Lung (tissue), 12 donors: ENCODE results near the gene AREL1. TPM values are rescaled to one million over a fixed set of nuclear protein-coding genes. Genes with fewer than 3 reads are reported as not detected.

ENCODE experiments used
- ATAC-seq: fragments of 200-7000 bp; cut with Tn5 transposase; one replicate; pipeline ENCODE4 v1.9.1; 2020; ENCODE audit warnings: moderate number of reproducible peaks; ENCODE audit not compliant: insufficient read depth, low FRiP score
- DNase-seq, 3 donors: peaks; one replicate each; pipeline ENCODE4 v3.0.0-alpha.2; 2013 to 2017
- H3K27ac ChIP-seq, 2 donors: one replicate each; pipeline ENCODE4 v1.5.1; 2013; ENCODE audit warnings: mild to moderate bottlenecking in 2 of 2, moderate library complexity in 2 of 2, control low read depth in 1 of 2, inconsistent platforms in 1 of 2, low read depth in 1 of 2, low read length in 1 of 2
- H3K27me3 ChIP-seq, 3 donors: one replicate each; pipeline ENCODE4 v1.5.1; 2013; ENCODE audit warnings: low read length in 2 of 3; ENCODE audit not compliant: control insufficient read depth in 3 of 3, insufficient read depth in 3 of 3
- H3K36me3 ChIP-seq, 4 donors: one replicate each; pipeline ENCODE4 v1.5.1; 2013; ENCODE audit warnings: low read length in 4 of 4, mild to moderate bottlenecking in 1 of 4, moderate library complexity in 1 of 4; ENCODE audit not compliant: control insufficient read depth in 4 of 4, insufficient read depth in 4 of 4
- H3K4me1 ChIP-seq, 5 donors: one replicate each; pipeline ENCODE4 v1.5.1; 2013; ENCODE audit warnings: low read length in 5 of 5, mild to moderate bottlenecking in 2 of 5, moderate library complexity in 1 of 5; ENCODE audit not compliant: control insufficient read depth in 5 of 5, insufficient read depth in 5 of 5
- H3K4me3 ChIP-seq: one replicate; pipeline ENCODE4 v1.5.1; 2013; ENCODE audit warnings: mild to moderate bottlenecking, control low read depth, moderate library complexity
- H3K9ac ChIP-seq, 2 donors: one replicate each; pipeline ENCODE4 v1.5.1; 2013; ENCODE audit warnings: low read length in 2 of 2, control low read depth in 1 of 2; ENCODE audit not compliant: insufficient read depth in 1 of 2
- H3K9me3 ChIP-seq, 4 donors: one replicate each; pipeline ENCODE4 v1.5.1; 2013; ENCODE audit warnings: low read length in 3 of 4, mild to moderate bottlenecking in 1 of 4, moderate library complexity in 1 of 4; ENCODE audit not compliant: control insufficient read depth in 4 of 4, insufficient read depth in 3 of 4
- CTCF ChIP-seq: IDR thresholded peaks from 2 replicates; pipeline ENCODE4 v1.5.1; 2012; ENCODE audit warnings: mild to moderate bottlenecking; ENCODE audit errors: control extremely low read depth, extremely low read depth
- WGBS, 2 donors: extraction: QIAGEN DNeasy Blood & Tissue Kit; methylation state at CpG; one replicate each; pipeline ENCODE4 v1.1.7; 2013; 5-methylcytosine and 5-hydroxymethylcytosine counted together
- polyA plus RNA-seq, 2 donors: library from polyadenylated mRNA; stranded (reverse); fragments of 200-250 nt; gene quantifications; one replicate each; pipeline ENCODE4 v1.2.1, GENCODE V29; 2013
- total RNA-seq, 2 donors: library from RNA; depleted of rRNA in 1 of 2; stranded (reverse); fragments of >200 nt in 1 of 2; gene quantifications; one replicate each; pipeline ENCODE4 v1.2.1, GENCODE V29; 2014 to 2021
- donor health status: control.
- donor health status: control.
- donor health status: Bipolar disorder and iron deficiency.
- donor health status: healthy.
- donor health status: DM: yes; HTN: yes; CAD: no.

The AREL1 gene
- total and polyA plus RNA-seq, 4 donors, result 10.5 to 41.6 (median 23.8) TPM

- no peak for ATAC-seq
- WGBS, 2 donors, result 65 to 69% methylated on average over 2 of the region's 2 CpGs
- no peak for DNase-seq
These were observed 8.2 kb downstream of the AREL1 start for GRCh38 chr14:74704656-74705055.

GRCh38 chr14:74703043-74703442, 9.8 kb downstream of the AREL1 start:
- Histone ChIP-seq H3K4me1 (peaks cover 0 to 14% (median 1%) of the 10 kb centered on the region in 5 donors), H3K9ac (no peak overlapping the region), H3K27ac (no peak overlapping the region), H3K4me3 (no peak overlapping the region), H3K36me3 (peaks cover 0 to 2% (median 0%) of the 10 kb centered on the region in 4 donors), H3K9me3 (peaks cover 0 to 4% (median 1%) of the 10 kb centered on the region in 4 donors), H3K27me3 (no peaks in the 10 kb centered on the region)
- no peak for DNase-seq
- no peak for TF ChIP-seq CTCF
- WGBS, 2 donors, result 95 to 97% methylated on average over 3 of the region's 3 CpGs
- no peak for ATAC-seq

More at GRCh38 chr14:74704656-74705055, 8.2 kb downstream of the AREL1 start:
- Histone ChIP-seq H3K9ac (no peak overlapping the region), H3K4me3 (no peak overlapping the region), H3K27ac (no peak overlapping the region), H3K36me3 (peaks cover 0 to 2% (median 0%) of the 10 kb centered on the region in 4 donors), H3K9me3 (peaks cover 0 to 4% (median 1%) of the 10 kb centered on the region in 4 donors), H3K4me1 (peaks cover 0 to 6% (median 2%) of the 10 kb centered on the region in 5 donors), H3K27me3 (no peaks in the 10 kb centered on the region)
- TF ChIP-seq CTCF, result no peak

GRCh38 chr14:74702293-74702692, 10.6 kb downstream of the AREL1 start:
- H3K4me3 ChIP-seq, result no peak overlapping the region
- peaks cover 0 to 4% (median 0%) of the 10 kb centered on the region in 4 donors for H3K36me3 ChIP-seq
- 98 to 100% methylated on average over 2 of the region's 2 CpGs for whole genome bisulfite sequencing, 2 donors
- no peak for TF ChIP-seq CTCF
- H3K9me3 ChIP-seq, result peaks cover 0 to 4% (median 1%) of the 10 kb centered on the region in 4 donors
- H3K4me1 ChIP-seq, result peaks cover 0 to 19% (median 1%) of the 10 kb centered on the region in 5 donors
- no peak for DNase-seq
- no peak overlapping the region for H3K9ac ChIP-seq
- H3K27me3 ChIP-seq, result no peaks in the 10 kb centered on the region
- ATAC-seq, result no peak
- H3K27ac ChIP-seq, result no peak overlapping the region

GRCh38 chr14:74698465-74698864, 14.4 kb downstream of the AREL1 start:
- no peak overlapping the region for H3K4me3 ChIP-seq
- H3K36me3 ChIP-seq, result peaks cover 0 to 4% (median 0%) of the 10 kb centered on the region in 4 donors
- no peak overlapping the region for H3K9ac ChIP-seq
- peak in 1 of 3 donors; percentile 6 for DNase-seq
- WGBS, 2 donors, result 57 to 85% methylated on average over 4 of the region's 4 CpGs
- TF ChIP-seq CTCF, result no peak
- peaks cover 0 to 41% (median 0%) of the 10 kb centered on the region in 5 donors for H3K4me1 ChIP-seq
- no peaks in the 10 kb centered on the region for H3K27me3 ChIP-seq
- H3K9me3 ChIP-seq, result peaks cover 0 to 4% (median 1%) of the 10 kb centered on the region in 4 donors
- no peak for ATAC-seq
- H3K27ac ChIP-seq, result no peak overlapping the region
